Loucy (cell line): Measurements from ENCODE around the gene LAIR2.

ENCODE experiments used
- H2AFZ ChIP-seq: fragments of 200-600 bp; sonication (generic); 2 replicates; pipeline ENCODE4 v1.6.0; 2016; ENCODE audit warnings: antibody characterized with exemption, mild to moderate bottlenecking, low read length, moderate library complexity
- H3F3A ChIP-seq: fragments of 200-600 bp; 2 replicates; pipeline ENCODE4 v1.6.0; 2016; ENCODE audit warnings: antibody characterized with exemption, low read depth, mild to moderate bottlenecking
- H3K27me3 ChIP-seq: fragments of 200-600 bp; sonication (generic); 2 replicates; pipeline ENCODE4 v1.6.1; 2014; ENCODE audit warnings: low read length, mild to moderate bottlenecking; ENCODE audit not compliant: insufficient read depth, poor library complexity, severe bottlenecking
- H3K36me3 ChIP-seq: fragments of 200-600 bp; sonication (generic); 2 replicates; pipeline ENCODE4 v1.6.1; 2016; ENCODE audit warnings: low read length; ENCODE audit not compliant: insufficient read depth
- H3K4me1 ChIP-seq: fragments of 200-600 bp; sonication (generic); 2 replicates; pipeline ENCODE4 v1.5.1; 2014; ENCODE audit warnings: low read length, mild to moderate bottlenecking; ENCODE audit not compliant: insufficient read depth, poor library complexity, severe bottlenecking
- H3K4me2 ChIP-seq: fragments of 200-600 bp; sonication (generic); 2 replicates; pipeline ENCODE4 v1.6.0; 2014; ENCODE audit warnings: antibody characterized with exemption, low read length, low read depth, mild to moderate bottlenecking; ENCODE audit not compliant: poor library complexity, severe bottlenecking
- H3K4me3 ChIP-seq: fragments of 200-600 bp; sonication (generic); 2 replicates; pipeline ENCODE4 v1.5.1; 2014; ENCODE audit warnings: low read length, mild to moderate bottlenecking, mixed read lengths; ENCODE audit not compliant: poor library complexity, severe bottlenecking
- H3K79me2 ChIP-seq: fragments of 200-600 bp; sonication (generic); 2 replicates; pipeline ENCODE4 v1.6.1; 2014; ENCODE audit warnings: low read length; ENCODE audit not compliant: insufficient read depth
- H3K9ac ChIP-seq: fragments of 200-600 bp; sonication (generic); 2 replicates; pipeline ENCODE4 v1.6.0; 2014; ENCODE audit warnings: mild to moderate bottlenecking, low read depth, low read length, moderate library complexity; ENCODE audit not compliant: poor library complexity, severe bottlenecking
- H3K9me2 ChIP-seq: fragments of 200-600 bp; sonication (generic); replicated peaks from 2 replicates; pipeline ENCODE4 v1.6.1; 2016; ENCODE audit warnings: low read depth, low read length, mixed read lengths
- H3K9me3 ChIP-seq: fragments of 200-600 bp; sonication (generic); 2 replicates; pipeline ENCODE4 v1.6.1; 2014; ENCODE audit warnings: mild to moderate bottlenecking, antibody characterized with exemption, low read length, low read depth; ENCODE audit not compliant: insufficient read depth
- H4K20me1 ChIP-seq: fragments of 200-600 bp; sonication (generic); 2 replicates; pipeline ENCODE4 v1.6.0; 2014; ENCODE audit warnings: antibody characterized with exemption, low read length, mild to moderate bottlenecking; ENCODE audit not compliant: insufficient read depth, poor library complexity, severe bottlenecking
- EZH2phosphoT487 ChIP-seq: fragments of 200-600 bp; IDR thresholded peaks from 2 replicates; pipeline ENCODE4 v1.6.1; 2018; ENCODE audit warnings: antibody characterized with exemption, mild to moderate bottlenecking, moderate library complexity, borderline replicate concordance
- TF ChIP-seq, protein P1 (sequence below): fragments of 200-600 bp; sonication (generic); conservative IDR thresholded peaks from 2 replicates; pipeline ENCODE4 v1.5.1; 2014; ENCODE audit warnings: mild to moderate bottlenecking, antibody characterized with exemption, low read length

Gene LAIR2

DNA sequence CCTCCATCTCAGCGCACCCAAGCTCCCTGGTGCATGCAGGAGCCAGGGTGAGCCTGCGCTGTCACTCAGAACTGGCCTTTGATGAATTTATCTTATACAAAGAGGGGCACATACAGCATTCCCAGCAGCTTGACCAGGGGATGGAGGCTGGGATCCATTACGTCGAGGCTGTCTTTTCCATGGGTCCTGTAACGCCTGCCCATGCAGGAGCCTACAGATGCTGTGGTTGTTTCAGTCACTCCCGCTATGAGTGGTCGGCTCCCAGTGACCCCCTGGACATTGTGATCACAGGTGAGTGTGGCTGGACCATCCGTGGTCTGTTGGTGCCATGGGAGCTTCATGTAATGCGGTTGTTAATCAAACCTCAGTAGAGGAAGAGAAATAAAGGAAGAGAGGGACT lies 33.0 kb downstream of the LAIR2 start:
- no peaks in the 10 kb centered on the region for H3K9me2 ChIP-seq
- peak overlapping the region; percentile 81 for H3K4me3 ChIP-seq
- H3K9me3 ChIP-seq, result no peaks in the 10 kb centered on the region
- no peaks in the 10 kb centered on the region for H3F3A ChIP-seq
- H3K4me2 ChIP-seq, result peak overlapping the region; percentile 94
- H3K9ac ChIP-seq, result peak overlapping the region; percentile 88
- TF ChIP-seq, protein P1, sequence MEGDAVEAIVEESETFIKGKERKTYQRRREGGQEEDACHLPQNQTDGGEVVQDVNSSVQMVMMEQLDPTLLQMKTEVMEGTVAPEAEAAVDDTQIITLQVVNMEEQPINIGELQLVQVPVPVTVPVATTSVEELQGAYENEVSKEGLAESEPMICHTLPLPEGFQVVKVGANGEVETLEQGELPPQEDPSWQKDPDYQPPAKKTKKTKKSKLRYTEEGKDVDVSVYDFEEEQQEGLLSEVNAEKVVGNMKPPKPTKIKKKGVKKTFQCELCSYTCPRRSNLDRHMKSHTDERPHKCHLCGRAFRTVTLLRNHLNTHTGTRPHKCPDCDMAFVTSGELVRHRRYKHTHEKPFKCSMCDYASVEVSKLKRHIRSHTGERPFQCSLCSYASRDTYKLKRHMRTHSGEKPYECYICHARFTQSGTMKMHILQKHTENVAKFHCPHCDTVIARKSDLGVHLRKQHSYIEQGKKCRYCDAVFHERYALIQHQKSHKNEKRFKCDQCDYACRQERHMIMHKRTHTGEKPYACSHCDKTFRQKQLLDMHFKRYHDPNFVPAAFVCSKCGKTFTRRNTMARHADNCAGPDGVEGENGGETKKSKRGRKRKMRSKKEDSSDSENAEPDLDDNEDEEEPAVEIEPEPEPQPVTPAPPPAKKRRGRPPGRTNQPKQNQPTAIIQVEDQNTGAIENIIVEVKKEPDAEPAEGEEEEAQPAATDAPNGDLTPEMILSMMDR, result no peak
- TF ChIP-seq EZH2phosphoT487, result no peak
- H2AFZ ChIP-seq, result no peak overlapping the region
- peaks cover 49% of the 10 kb centered on the region for H3K79me2 ChIP-seq
- H3K4me1 ChIP-seq, result peaks cover 68% of the 10 kb centered on the region
- no peaks in the 10 kb centered on the region for H3K27me3 ChIP-seq
- no peaks in the 10 kb centered on the region for H4K20me1 ChIP-seq
- peaks cover 9% of the 10 kb centered on the region; the same call in 1 of the 2 replicates for H3K36me3 ChIP-seq

DNA sequence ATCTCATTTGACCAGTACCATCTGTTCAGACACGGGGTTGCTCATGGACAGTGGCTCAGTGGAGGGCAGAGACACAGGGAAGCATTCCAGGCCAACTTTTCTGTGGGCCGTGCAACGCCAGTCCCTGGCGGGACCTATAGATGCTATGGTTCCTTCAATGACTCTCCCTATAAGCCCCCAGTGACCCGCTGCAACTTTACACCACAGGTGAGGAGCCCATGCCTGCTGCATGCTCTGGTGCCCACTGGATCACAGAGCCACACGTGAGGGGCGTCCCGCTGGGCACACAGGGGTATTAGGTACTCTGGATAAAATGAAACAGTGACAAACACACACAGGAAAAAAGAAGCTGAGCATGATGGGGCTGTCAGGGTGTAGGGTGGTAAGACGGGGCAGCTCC lies 34.3 kb downstream of the LAIR2 start:
- Histone ChIP-seq H2AFZ (no peak overlapping the region), H4K20me1 (no peaks in the 10 kb centered on the region), H3K9ac (no peak overlapping the region), H3K4me1 (peaks cover 64% of the 10 kb centered on the region), H3F3A (no peaks in the 10 kb centered on the region), H3K79me2 (peaks cover 54% of the 10 kb centered on the region), H3K36me3 (peaks cover 9% of the 10 kb centered on the region; the same call in 1 of the 2 replicates), H3K27me3 (no peaks in the 10 kb centered on the region), H3K4me3 (peak overlapping the region; percentile 81), H3K9me2 (no peaks in the 10 kb centered on the region), H3K9me3 (no peaks in the 10 kb centered on the region), H3K4me2 (peak overlapping the region; percentile 94)
- no peak for TF ChIP-seq EZH2phosphoT487
- TF ChIP-seq, protein P1, result no peak

DNA sequence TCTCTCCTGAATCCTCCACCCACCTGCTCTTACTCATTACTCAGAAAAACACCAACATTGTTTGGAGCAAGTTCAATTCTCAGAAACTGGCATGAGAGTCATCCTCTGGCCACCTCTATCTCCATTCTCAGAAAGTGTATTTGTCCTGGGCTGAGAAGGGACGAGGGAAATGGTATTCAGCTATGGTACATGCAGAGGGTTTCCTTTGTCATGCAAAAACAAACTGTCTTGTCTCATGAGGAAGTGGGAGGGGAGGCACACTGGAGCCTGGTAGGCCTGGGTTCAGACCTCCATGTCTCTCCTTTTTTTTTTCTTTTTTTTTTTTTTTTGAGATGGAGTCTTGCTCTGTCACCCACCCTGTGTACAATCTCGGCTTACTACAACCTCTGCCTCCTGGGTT lies 39.1 kb downstream of the LAIR2 start:
- H2AFZ ChIP-seq, result no peak overlapping the region
- H4K20me1 ChIP-seq, result no peaks in the 10 kb centered on the region
- peak overlapping the region; percentile 70 for H3K4me2 ChIP-seq
- peaks cover 21% of the 10 kb centered on the region; the same call in 1 of the 2 replicates for H3K36me3 ChIP-seq
- H3K4me1 ChIP-seq, result peaks cover 23% of the 10 kb centered on the region
- no peaks in the 10 kb centered on the region for H3K27me3 ChIP-seq
- H3K4me3 ChIP-seq, result peak overlapping the region; percentile 26
- H3K79me2 ChIP-seq, result peaks cover 12% of the 10 kb centered on the region; the same call in 1 of the 2 replicates
- no peaks in the 10 kb centered on the region for H3K9me2 ChIP-seq
- peak overlapping the region; percentile 38 for H3K9ac ChIP-seq
- no peak for TF ChIP-seq EZH2phosphoT487
- TF ChIP-seq, protein P1, result no peak
- no peaks in the 10 kb centered on the region for H3K9me3 ChIP-seq
- no peaks in the 10 kb centered on the region for H3F3A ChIP-seq
